Spinal cord (tissue), 10 donors: ENCODE data around the gene GRIP1. TPM values are rescaled to one million over a fixed set of nuclear protein-coding genes. Genes with fewer than 3 reads are reported as not detected.

Source experiments
- DNase-seq, 6 donors: peaks; one replicate each; pipeline versions ENCODE4 v3.0.0 to v3.0.0-alpha.2; 2013 to 2015; ENCODE audit warnings: low spot score in 6 of 6, low read depth in 4 of 6
- H3K27ac ChIP-seq: one replicate; pipeline ENCODE4 v1.5.1; 2013; ENCODE audit warnings: low read depth, low read length, control low read depth
- H3K27me3 ChIP-seq: one replicate; pipeline ENCODE4 v1.6.1; 2013; ENCODE audit warnings: low read length; ENCODE audit not compliant: control insufficient read depth, insufficient read depth
- H3K36me3 ChIP-seq: one replicate; pipeline ENCODE4 v1.6.1; 2013; ENCODE audit warnings: low read length; ENCODE audit not compliant: control insufficient read depth, insufficient read depth
- H3K4me1 ChIP-seq: one replicate; pipeline ENCODE4 v1.6.1; 2013; ENCODE audit warnings: low read length; ENCODE audit not compliant: control insufficient read depth, insufficient read depth
- H3K4me3 ChIP-seq: one replicate; pipeline ENCODE4 v1.5.1; 2013; ENCODE audit warnings: low read depth, low read length, control low read depth
- H3K9me3 ChIP-seq: one replicate; pipeline ENCODE4 v1.6.1; 2013; ENCODE audit warnings: low read length; ENCODE audit not compliant: control insufficient read depth, insufficient read depth
- WGBS: methylation state at CpG from one replicate; pipeline ENCODE4 v1.1.5; 2013; ENCODE audit warnings: missing lambda C conversion rate; ENCODE audit not compliant: insufficient coverage; 5-methylcytosine and 5-hydroxymethylcytosine counted together
- polyA plus RNA-seq, 2 donors: library from polyadenylated mRNA; unstranded; fragments of 120-200 nt; gene quantifications; one replicate each; pipeline ENCODE4 v1.2.1, GENCODE V29; 2013; ENCODE audit not compliant: insufficient read length in 2 of 2
- total RNA-seq, 2 donors: library from RNA; depleted of rRNA in 1 of 2; stranded (reverse); fragments of 120-200 nt in 1 of 2; fragments of >200 nt in 1 of 2; gene quantifications; one replicate each; pipeline versions ENCODE4 v1.2.3 to v1.2.4, GENCODE V29; 2013 to 2014
- donor health status: healthy.

GRIP1 gene
- total and polyA plus RNA-seq, 4 donors, result 25.1 to 33.4 (median 29.9) TPM

DNA sequence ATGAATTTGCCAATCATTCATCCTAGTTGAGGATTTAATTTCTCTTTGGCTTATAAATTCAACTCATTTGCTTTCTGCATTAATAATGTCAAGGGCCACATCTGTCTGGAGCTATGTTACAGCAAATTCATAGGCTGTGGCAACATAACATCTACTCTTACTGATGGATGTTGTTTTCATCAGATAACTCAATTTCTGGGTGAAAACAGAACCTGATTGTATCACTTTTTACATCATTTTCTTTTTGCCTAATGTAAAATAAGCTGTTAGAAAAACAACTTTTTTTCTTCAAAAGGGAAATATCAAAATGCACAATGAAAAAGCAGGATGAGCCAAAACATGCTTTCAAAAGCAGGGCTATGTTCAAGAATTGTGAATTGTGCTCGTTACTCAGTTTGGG is 303.3 kb downstream of the GRIP1 start:
- Histone ChIP-seq H3K4me1 (no peaks in the 10 kb centered on the region), H3K36me3 (peaks cover 11% of the 10 kb centered on the region), H3K27me3 (no peaks in the 10 kb centered on the region), H3K9me3 (no peaks in the 10 kb centered on the region), H3K27ac (no peak overlapping the region), H3K4me3 (no peak overlapping the region)
- WGBS, result no CpG with 5 or more reads among the region's 1 CpG
- no peak for DNase-seq

DNA sequence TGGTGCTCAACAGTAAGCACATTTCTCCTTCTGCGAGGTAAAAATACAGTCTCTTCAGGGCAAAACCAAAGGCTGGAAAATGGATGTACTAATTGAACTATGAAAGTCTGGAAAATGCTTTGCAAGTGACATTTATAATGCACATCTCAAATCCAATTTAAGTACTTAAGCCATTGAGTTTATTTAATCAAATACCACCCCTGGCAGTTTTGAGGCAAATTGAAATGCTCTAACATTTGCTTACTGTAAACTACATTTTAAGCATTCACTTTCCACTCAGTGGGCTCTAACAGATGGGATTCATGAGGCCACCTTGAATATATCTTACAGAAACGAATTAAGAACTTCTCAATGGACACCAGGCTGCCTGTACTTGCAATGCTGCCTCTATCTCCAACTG is 306.9 kb downstream of the GRIP1 start:
- H3K36me3 ChIP-seq, result peaks cover 3% of the 10 kb centered on the region
- no CpG with 5 or more reads among the region's 2 CpGs for WGBS
- DNase-seq, result peak in 1 of 6 donors; percentile 23
- H3K9me3 ChIP-seq, result no peaks in the 10 kb centered on the region
- no peak overlapping the region for H3K27ac ChIP-seq
- no peaks in the 10 kb centered on the region for H3K27me3 ChIP-seq
- H3K4me1 ChIP-seq, result no peaks in the 10 kb centered on the region
- no peak overlapping the region for H3K4me3 ChIP-seq

- Histone ChIP-seq H3K27me3 (no peaks in the 10 kb centered on the region), H3K4me3 (no peak overlapping the region), H3K4me1 (no peaks in the 10 kb centered on the region), H3K36me3 (peaks cover 3% of the 10 kb centered on the region), H3K9me3 (no peaks in the 10 kb centered on the region), H3K27ac (no peak overlapping the region)
- no peak for DNase-seq
- WGBS, result 50% methylated on average over 1 of the region's 3 CpGs
Measured at GRCh38 chr12:66367015-66367667, 311.7 kb downstream of the GRIP1 start.

DNA sequence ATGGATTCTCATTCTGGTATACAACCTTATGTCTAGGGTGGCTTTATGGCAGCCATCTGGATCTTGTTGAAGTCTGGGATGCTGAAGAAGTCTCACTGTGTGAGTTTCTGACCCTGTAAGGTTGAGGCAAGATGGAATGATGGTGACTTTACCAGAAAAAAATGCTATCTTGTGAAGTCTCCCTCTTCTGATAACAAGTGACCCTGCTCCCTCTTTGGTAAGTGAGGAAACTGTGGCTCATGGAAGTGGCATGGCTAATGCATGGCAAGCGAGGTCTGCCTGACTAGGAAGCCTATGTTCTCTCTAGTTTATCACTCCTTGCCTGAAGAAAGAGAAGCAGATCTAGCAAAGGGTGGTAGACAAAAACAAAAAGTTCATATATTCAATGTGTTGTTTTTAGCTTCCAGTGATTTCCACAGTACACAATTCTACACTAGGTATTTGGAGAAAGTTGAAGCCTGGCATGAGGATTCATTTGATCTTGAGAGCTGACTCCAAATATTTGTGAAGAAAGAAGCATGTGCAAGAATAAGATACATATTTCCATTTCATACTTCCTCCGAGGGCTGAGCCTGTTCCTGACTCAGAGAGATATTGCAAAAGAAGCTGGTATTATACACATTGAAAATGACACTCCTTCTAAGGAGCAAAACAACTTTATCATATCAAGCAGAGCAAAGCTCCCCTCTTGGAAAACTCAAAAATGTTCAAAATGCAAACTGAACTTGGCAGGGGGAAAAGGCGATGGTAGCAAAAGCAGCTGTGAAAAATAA is 313.0 kb downstream of the GRIP1 start:
- Histone ChIP-seq H3K36me3 (peaks cover 4% of the 10 kb centered on the region), H3K9me3 (no peaks in the 10 kb centered on the region), H3K4me1 (peaks cover 3% of the 10 kb centered on the region), H3K27ac (no peak overlapping the region), H3K27me3 (no peaks in the 10 kb centered on the region), H3K4me3 (no peak overlapping the region)
- no peak for DNase-seq
- no CpG with 5 or more reads among the region's 3 CpGs for WGBS

GRCh38 chr12:66361703-66362102 is 317.2 kb downstream of the GRIP1 start:
- WGBS, result 94% methylated on average over 1 of the region's 4 CpGs
- H3K27me3 ChIP-seq, result no peaks in the 10 kb centered on the region
- H3K36me3 ChIP-seq, result peaks cover 4% of the 10 kb centered on the region
- no peaks in the 10 kb centered on the region for H3K9me3 ChIP-seq
- H3K27ac ChIP-seq, result no peak overlapping the region
- no peak overlapping the region for H3K4me3 ChIP-seq
- no peak for DNase-seq
- peaks cover 3% of the 10 kb centered on the region for H3K4me1 ChIP-seq

DNA sequence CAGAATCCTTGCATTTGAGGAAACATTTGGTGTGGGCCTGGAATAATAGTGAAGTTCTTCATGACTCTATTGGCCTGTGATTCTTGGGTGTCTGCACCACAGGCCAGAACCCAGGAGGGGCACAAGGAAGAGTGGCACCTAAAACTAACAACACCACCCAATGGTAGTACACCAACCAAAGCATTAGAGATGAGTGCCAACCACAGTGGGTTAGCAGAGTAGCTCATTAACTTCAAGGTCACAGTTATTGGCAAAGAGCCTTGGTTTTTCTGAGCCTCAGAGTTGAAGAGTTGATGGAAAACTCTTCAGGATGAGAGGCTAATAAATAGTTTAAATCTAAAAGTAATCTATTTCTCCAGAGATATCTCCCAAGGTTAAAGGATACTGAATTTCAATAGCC is 319.6 kb downstream of the GRIP1 start:
- peaks cover 4% of the 10 kb centered on the region for H3K36me3 ChIP-seq
- no peaks in the 10 kb centered on the region for H3K27me3 ChIP-seq
- H3K4me1 ChIP-seq, result peaks cover 5% of the 10 kb centered on the region
- no peak overlapping the region for H3K4me3 ChIP-seq
- no peak overlapping the region for H3K27ac ChIP-seq
- no peaks in the 10 kb centered on the region for H3K9me3 ChIP-seq
- no peak for DNase-seq

GRCh38 chr12:66354291-66354690 is 324.6 kb downstream of the GRIP1 start:
- H3K27me3 ChIP-seq, result no peaks in the 10 kb centered on the region
- 59% methylated on average over 3 of the region's 6 CpGs for WGBS
- no peaks in the 10 kb centered on the region for H3K36me3 ChIP-seq
- H3K27ac ChIP-seq, result no peak overlapping the region
- DNase-seq, result peak in 4 of 6 donors; percentile 22 to 85 (median 50)
- no peak overlapping the region for H3K4me3 ChIP-seq
- peaks cover 6% of the 10 kb centered on the region for H3K4me1 ChIP-seq
- no peaks in the 10 kb centered on the region for H3K9me3 ChIP-seq

DNA sequence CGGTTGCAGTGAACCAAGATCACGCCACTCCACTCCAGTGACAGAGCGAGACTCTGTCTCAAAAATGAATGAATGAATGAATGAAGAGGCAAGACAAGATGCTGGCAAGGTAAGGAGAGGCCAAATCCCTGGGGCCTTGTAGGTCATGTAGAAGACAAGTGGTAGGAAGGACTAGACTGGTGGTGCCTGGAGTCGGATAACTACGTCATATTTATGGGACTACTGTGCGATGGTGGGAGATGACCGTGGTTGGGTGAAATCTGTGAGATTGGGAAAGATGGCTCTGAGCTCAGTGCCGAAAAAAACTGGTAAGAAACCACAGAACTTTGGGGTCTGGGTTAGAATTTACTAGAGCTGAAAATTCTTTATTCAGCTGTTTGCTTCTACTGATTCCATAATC is 326.0 kb downstream of the GRIP1 start:
- DNase-seq, result no peak
- H3K4me3 ChIP-seq, result no peak overlapping the region
- H3K27me3 ChIP-seq, result no peaks in the 10 kb centered on the region
- H3K4me1 ChIP-seq, result peaks cover 6% of the 10 kb centered on the region
- H3K9me3 ChIP-seq, result no peaks in the 10 kb centered on the region
- 94% methylated on average over 7 of the region's 8 CpGs for WGBS
- H3K27ac ChIP-seq, result no peak overlapping the region
- no peaks in the 10 kb centered on the region for H3K36me3 ChIP-seq

DNA sequence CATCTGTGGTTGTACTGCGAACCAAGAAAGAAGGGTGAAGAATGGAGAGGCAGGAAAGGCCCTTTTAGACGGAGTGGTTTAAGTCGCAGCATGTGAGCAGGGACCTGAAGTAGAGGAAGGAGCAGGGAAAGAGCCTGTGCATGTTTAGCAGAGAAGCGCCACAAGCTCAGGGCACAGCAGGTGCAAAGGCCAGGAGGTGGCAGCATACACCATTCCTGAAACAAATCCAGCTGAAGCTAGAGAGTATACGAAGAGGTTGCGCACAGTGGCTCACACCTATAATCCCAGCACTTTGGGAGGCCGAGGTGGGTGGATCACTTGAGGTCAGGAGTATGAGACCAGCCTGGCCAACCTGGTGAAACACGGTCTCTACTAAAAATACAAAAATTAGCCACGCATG is 326.7 kb downstream of the GRIP1 start:
- 82% methylated on average over 8 of the region's 9 CpGs for whole genome bisulfite sequencing
- Histone ChIP-seq H3K27ac (no peak overlapping the region), H3K36me3 (no peaks in the 10 kb centered on the region), H3K27me3 (no peaks in the 10 kb centered on the region), H3K9me3 (no peaks in the 10 kb centered on the region), H3K4me1 (peaks cover 6% of the 10 kb centered on the region), H3K4me3 (no peak overlapping the region)
- DNase-seq, result peak in 4 of 6 donors; percentile 4 to 82 (median 38)

- H3K27me3 ChIP-seq, result no peaks in the 10 kb centered on the region
Measured at GRCh38 chr12:66351301-66351700, 327.6 kb downstream of the GRIP1 start.

More at GRCh38 chr12:66351301-66351700, 327.6 kb downstream of the GRIP1 start:
- Histone ChIP-seq H3K4me1 (peaks cover 6% of the 10 kb centered on the region), H3K4me3 (no peak overlapping the region), H3K36me3 (no peaks in the 10 kb centered on the region), H3K9me3 (no peaks in the 10 kb centered on the region), H3K27ac (no peak overlapping the region)
- WGBS, result 86% methylated on average over 1 of the region's 2 CpGs
- DNase-seq, result no peak
